T-helper 17 cell (primary cell): Measurements from ENCODE around the gene ARID1A. TPM values are rescaled to one million over a fixed set of nuclear protein-coding genes. Genes with fewer than 3 reads are reported as not detected.

Experiments used
- ATAC-seq: fragments of 150-1000 bp; cut with Tn5 transposase; 2 replicates; pipeline ENCODE4 v1.10.0; 2021; ENCODE audit warnings: mild to moderate bottlenecking, moderate library complexity
- DNase-seq, 3 donors: peaks; one replicate each; pipeline versions ENCODE4 v3.0.0 to v3.0.0-alpha.2; 2020 to 2021
- H3K9me3 ChIP-seq: one replicate; pipeline ENCODE4 v1.7.0; 2013; ENCODE audit warnings: low read length, mild to moderate bottlenecking; ENCODE audit not compliant: control insufficient read depth, poor library complexity, severe bottlenecking
- H3K27ac Mint-ChIP-seq: one replicate; pipeline ENCODE4 v1.8.0; 2022; ENCODE audit warnings: mild to moderate bottlenecking, moderate library complexity, mixed read lengths
- H3K27me3 Mint-ChIP-seq: one replicate; pipeline ENCODE4 v1.8.0; 2022; ENCODE audit warnings: mixed read lengths
- H3K36me3 Mint-ChIP-seq: one replicate; pipeline ENCODE4 v1.8.0; 2022; ENCODE audit warnings: low read depth, mixed read lengths
- H3K4me1 Mint-ChIP-seq: one replicate; pipeline ENCODE4 v1.8.0; 2022; ENCODE audit warnings: mild to moderate bottlenecking, mixed read lengths
- H3K4me3 Mint-ChIP-seq: one replicate; pipeline ENCODE4 v1.8.0; 2022; ENCODE audit warnings: mild to moderate bottlenecking, moderate library complexity, mixed read lengths
- total RNA-seq, 4 donors: library from RNA in 2 of 4; stranded (reverse) in 2 of 4; gene quantifications; one replicate each; pipeline ENCODE4 v1.2.3 and lab custom pipeline; 2022 to 2026

The ARID1A gene
- total RNA-seq, 2 donors from 2014 or later = 134 to 136 TPM

DNA sequence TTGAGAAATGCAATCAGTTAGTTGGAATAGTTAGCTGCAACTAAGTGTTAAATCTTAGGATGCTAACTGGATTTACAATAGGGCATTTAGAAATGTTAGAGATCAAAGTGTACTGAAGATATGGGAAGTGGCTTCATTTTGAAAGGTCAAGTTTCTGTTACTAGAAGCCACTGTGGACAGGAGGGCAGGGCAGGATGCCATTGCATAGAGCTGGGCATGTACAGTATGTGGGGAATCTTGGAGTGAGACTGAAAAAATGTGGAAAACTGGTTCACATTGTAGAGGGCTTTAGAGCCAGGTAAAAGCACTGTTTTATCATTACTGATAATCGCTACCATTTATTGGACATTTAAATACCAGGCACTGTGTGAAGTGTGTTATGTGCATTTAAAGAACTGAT lies 31.0 kb downstream of the ARID1A start:
- ATAC-seq (no peak), DNase-seq (no peak)
- Mint-ChIP-seq H3K4me1 (peaks cover 72% of the 10 kb centered on the region), H3K27ac (peak overlapping the region; percentile 80), H3K36me3 (peaks cover 4% of the 10 kb centered on the region), H3K27me3 (no peaks in the 10 kb centered on the region), H3K4me3 (peak overlapping the region; percentile 25)
- H3K9me3 ChIP-seq = no peaks in the 10 kb centered on the region

- DNase-seq (no peak), ATAC-seq (no peak)
- Mint-ChIP-seq H3K27ac (peak overlapping the region; percentile 80), H3K27me3 (no peaks in the 10 kb centered on the region), H3K36me3 (peaks cover 4% of the 10 kb centered on the region), H3K4me3 (no peak overlapping the region), H3K4me1 (peaks cover 65% of the 10 kb centered on the region)
- no peaks in the 10 kb centered on the region for H3K9me3 ChIP-seq
These were observed 31.7 kb downstream of the ARID1A start for GRCh38 chr1:26727476-26727875.

GRCh38 chr1:26728645-26729044 lies 32.8 kb downstream of the ARID1A start:
- no peak for DNase-seq
- no peak overlapping the region for H3K4me3 Mint-ChIP-seq
- H3K27ac Mint-ChIP-seq = peak overlapping the region; percentile 80
- H3K9me3 ChIP-seq = no peaks in the 10 kb centered on the region
- peaks cover 63% of the 10 kb centered on the region for H3K4me1 Mint-ChIP-seq
- ATAC-seq = no peak
- no peaks in the 10 kb centered on the region for H3K27me3 Mint-ChIP-seq
- H3K36me3 Mint-ChIP-seq = peaks cover 6% of the 10 kb centered on the region

GRCh38 chr1:26729633-26730032 lies 33.8 kb downstream of the ARID1A start:
- Mint-ChIP-seq H3K36me3 (peaks cover 6% of the 10 kb centered on the region), H3K4me1 (peaks cover 61% of the 10 kb centered on the region), H3K4me3 (no peak overlapping the region), H3K27me3 (no peaks in the 10 kb centered on the region), H3K27ac (peak overlapping the region; percentile 80)
- H3K9me3 ChIP-seq = no peaks in the 10 kb centered on the region
- ATAC-seq (no peak), DNase-seq (no peak)

DNA sequence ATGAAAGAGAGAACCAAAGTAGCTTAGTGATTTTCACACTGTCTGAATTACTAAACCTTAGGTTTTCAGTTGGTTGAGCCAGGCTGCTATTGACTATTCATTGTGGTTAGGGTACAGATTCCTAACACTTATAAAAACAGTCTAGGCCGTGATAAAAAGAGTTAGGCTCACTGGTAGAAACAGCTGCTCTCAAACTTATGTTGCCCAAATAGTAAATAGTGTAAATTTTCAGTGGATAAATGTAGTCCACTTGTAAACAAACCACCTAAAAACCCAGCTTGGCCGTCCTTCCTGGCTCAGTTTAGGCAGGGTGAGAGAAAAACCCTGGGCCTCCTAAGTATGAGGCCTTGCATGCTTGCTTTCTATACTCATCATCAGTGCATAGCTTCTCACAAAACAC lies 34.9 kb downstream of the ARID1A start:
- Mint-ChIP-seq H3K27ac (peak overlapping the region; percentile 78), H3K4me1 (peaks cover 57% of the 10 kb centered on the region)
- ATAC-seq = no peak

DNA sequence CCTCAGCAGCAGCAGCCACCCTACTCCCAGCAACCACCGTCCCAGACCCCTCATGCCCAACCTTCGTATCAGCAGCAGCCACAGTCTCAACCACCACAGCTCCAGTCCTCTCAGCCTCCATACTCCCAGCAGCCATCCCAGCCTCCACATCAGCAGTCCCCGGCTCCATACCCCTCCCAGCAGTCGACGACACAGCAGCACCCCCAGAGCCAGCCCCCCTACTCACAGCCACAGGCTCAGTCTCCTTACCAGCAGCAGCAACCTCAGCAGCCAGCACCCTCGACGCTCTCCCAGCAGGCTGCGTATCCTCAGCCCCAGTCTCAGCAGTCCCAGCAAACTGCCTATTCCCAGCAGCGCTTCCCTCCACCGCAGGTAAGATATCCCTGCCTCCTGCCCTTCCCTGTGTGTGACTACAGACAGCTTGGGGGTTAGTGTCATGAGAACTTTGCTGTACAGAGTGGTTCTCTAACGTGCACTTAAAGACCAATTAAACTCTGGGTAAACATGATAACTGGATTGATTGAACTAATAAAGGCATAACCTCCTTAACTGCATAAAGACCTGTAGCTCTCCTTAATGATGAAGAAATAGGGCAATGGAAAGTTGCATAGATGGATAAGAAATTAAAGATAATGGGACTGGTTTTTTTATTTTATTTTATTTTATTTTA lies 35.6 kb downstream of the ARID1A start:
- Mint-ChIP-seq H3K36me3 (peaks cover 9% of the 10 kb centered on the region), H3K27ac (peak overlapping the region; percentile 78), H3K4me3 (no peak overlapping the region), H3K27me3 (no peaks in the 10 kb centered on the region), H3K4me1 (peaks cover 57% of the 10 kb centered on the region)
- no peak for DNase-seq
- H3K9me3 ChIP-seq = no peaks in the 10 kb centered on the region
- ATAC-seq = no peak

More for the DNA sequence above, 34.9 kb downstream of the ARID1A start:
- DNase-seq = no peak
- no peaks in the 10 kb centered on the region for H3K9me3 ChIP-seq
- no peak overlapping the region for H3K4me3 Mint-ChIP-seq
- H3K36me3 Mint-ChIP-seq = peaks cover 7% of the 10 kb centered on the region
- H3K27me3 Mint-ChIP-seq = no peaks in the 10 kb centered on the region

DNA sequence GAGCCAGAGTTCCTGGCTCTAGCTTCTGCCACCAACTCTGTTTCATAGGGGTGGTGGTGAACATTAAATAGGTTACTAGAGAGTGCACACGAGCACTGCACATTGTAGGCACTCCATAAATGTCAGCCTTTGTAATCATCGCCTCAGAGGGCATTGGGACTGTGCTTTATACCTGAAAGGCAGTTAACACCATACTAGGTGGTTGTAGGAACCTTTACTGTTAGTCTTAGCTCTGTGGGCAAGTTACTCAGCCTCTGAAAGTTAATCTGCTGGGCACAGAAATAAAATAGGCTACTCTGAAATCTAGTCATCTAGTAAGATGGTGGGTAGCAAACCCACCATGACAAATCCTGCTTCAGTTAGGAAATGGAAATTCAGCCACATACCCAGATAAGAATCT lies 37.6 kb downstream of the ARID1A start:
- Mint-ChIP-seq H3K4me3 (no peak overlapping the region), H3K4me1 (peaks cover 40% of the 10 kb centered on the region), H3K36me3 (peaks cover 9% of the 10 kb centered on the region), H3K27me3 (no peaks in the 10 kb centered on the region), H3K27ac (peak overlapping the region; percentile 47)
- DNase-seq = no peak
- no peak for ATAC-seq
- H3K9me3 ChIP-seq = no peaks in the 10 kb centered on the region

DNA sequence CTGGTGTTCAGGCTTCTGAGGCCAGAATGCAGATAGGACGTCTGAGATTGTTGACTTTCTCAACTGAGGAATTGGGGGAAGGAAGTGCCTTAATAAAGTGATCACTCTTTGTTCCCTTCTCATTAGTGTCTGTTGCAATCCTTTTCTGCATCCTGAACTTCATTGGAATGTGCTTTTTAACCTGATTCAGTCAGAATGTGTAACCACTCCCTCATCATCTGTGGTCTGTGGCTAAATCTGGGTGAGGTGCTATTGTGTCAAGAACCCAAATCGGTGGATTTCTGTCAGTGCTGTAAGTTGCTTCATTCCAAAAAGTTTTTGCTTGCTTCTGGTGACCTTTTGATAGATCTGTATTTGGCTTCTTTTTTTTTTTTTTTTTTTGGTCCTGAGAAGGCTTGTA lies 38.2 kb downstream of the ARID1A start:
- peak; percentile 72 for ATAC-seq
- Mint-ChIP-seq H3K27ac (peak overlapping the region; percentile 47), H3K27me3 (no peaks in the 10 kb centered on the region), H3K4me3 (no peak overlapping the region), H3K4me1 (peaks cover 35% of the 10 kb centered on the region), H3K36me3 (peaks cover 9% of the 10 kb centered on the region)
- H3K9me3 ChIP-seq = no peaks in the 10 kb centered on the region
- DNase-seq = no peak

GRCh38 chr1:26734501-26735058 lies 38.8 kb downstream of the ARID1A start:
- no peaks in the 10 kb centered on the region for H3K27me3 Mint-ChIP-seq
- H3K36me3 Mint-ChIP-seq = peaks cover 9% of the 10 kb centered on the region
- peaks cover 41% of the 10 kb centered on the region for H3K4me1 Mint-ChIP-seq
- ATAC-seq = no peak
- peak overlapping the region; percentile 47 for H3K27ac Mint-ChIP-seq
- DNase-seq = no peak
- no peaks in the 10 kb centered on the region for H3K9me3 ChIP-seq
- no peak overlapping the region for H3K4me3 Mint-ChIP-seq

GRCh38 chr1:26739329-26739914 lies 43.6 kb downstream of the ARID1A start:
- DNase-seq = no peak
- peak; percentile 16 for ATAC-seq

GRCh38 chr1:26740023-26740634 lies 44.3 kb downstream of the ARID1A start:
- ATAC-seq = no peak
- Mint-ChIP-seq H3K27ac (peak overlapping the region; percentile 95), H3K4me3 (peak overlapping the region; percentile 70), H3K36me3 (peaks cover 12% of the 10 kb centered on the region), H3K27me3 (no peaks in the 10 kb centered on the region), H3K4me1 (peaks cover 52% of the 10 kb centered on the region)
- H3K9me3 ChIP-seq = no peaks in the 10 kb centered on the region
- no peak for DNase-seq

More at GRCh38 chr1:26739329-26739914, 43.6 kb downstream of the ARID1A start:
- H3K9me3 ChIP-seq = no peaks in the 10 kb centered on the region
- H3K4me1 Mint-ChIP-seq = peaks cover 48% of the 10 kb centered on the region
- H3K36me3 Mint-ChIP-seq = peaks cover 12% of the 10 kb centered on the region
- H3K27ac Mint-ChIP-seq = peak overlapping the region; percentile 95
- H3K27me3 Mint-ChIP-seq = no peaks in the 10 kb centered on the region
- peak overlapping the region; percentile 70 for H3K4me3 Mint-ChIP-seq

- Mint-ChIP-seq H3K27me3 (no peaks in the 10 kb centered on the region), H3K27ac (peak overlapping the region; percentile 95), H3K36me3 (peaks cover 9% of the 10 kb centered on the region), H3K4me1 (peaks cover 51% of the 10 kb centered on the region), H3K4me3 (no peak overlapping the region)
- no peak for DNase-seq
- no peaks in the 10 kb centered on the region for H3K9me3 ChIP-seq
- no peak for ATAC-seq
These were observed 45.1 kb downstream of the ARID1A start for GRCh38 chr1:26740952-26741351.

DNA sequence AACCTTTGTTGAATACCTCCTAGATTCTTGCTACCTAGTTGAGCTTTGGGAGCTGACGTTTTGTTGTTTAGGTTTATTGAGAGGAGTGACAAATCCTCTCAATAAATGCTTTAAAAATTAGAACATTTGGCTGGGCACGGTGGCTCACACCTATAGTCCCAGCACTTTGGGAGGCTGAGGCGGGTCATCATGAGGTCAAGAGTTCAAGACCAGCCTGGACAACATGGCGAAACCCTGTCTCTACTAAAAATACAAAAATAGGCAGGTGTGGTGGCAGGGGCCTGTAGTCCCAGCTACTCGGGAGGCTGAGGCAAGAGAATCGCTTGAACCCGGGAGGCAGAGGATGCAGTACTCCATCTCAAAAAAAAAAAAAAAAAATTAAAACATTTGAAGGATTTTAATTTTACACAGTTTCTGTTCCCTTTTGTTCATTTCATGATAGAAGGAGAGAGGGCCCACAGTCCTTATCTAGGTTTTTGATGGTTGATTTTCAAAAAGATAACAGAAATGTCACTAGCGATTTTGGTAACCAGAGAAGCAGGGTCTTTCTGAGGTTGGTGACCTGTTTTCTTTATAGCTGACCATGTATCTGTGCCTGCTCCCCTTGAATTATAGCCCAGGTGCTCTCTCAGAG lies 47.7 kb downstream of the ARID1A start:
- Mint-ChIP-seq H3K36me3 (peaks cover 9% of the 10 kb centered on the region), H3K27ac (peak overlapping the region; percentile 95), H3K4me3 (peak overlapping the region; percentile 82), H3K4me1 (peaks cover 62% of the 10 kb centered on the region), H3K27me3 (no peaks in the 10 kb centered on the region)
- no peaks in the 10 kb centered on the region for H3K9me3 ChIP-seq
- DNase-seq (no peak), ATAC-seq (peak; percentile 10)
